Right cardiac atrium (tissue), 5 donors: ENCODE results near the gene SLC9B1. TPM values are rescaled to one million over a fixed set of nuclear protein-coding genes. Genes with fewer than 3 reads are reported as not detected.
A peak's percentile ranks its signal among the peaks of the same experiment; 100 is the strongest.

ENCODE experiments used
- ATAC-seq, 2 donors: fragments of 200-7000 bp; cut with Tn5 transposase; one replicate each; pipeline versions ENCODE4 v1.8.0 to v1.9.1; 2020; ENCODE audit warnings: moderate library complexity in 2 of 2, mild to moderate bottlenecking in 1 of 2
- DNase-seq, 3 donors: peaks; one replicate each; pipeline ENCODE4 v3.0.0-alpha.2; 2020
- H3K27ac ChIP-seq: one replicate; pipeline ENCODE4 v1.5.1; 2013; ENCODE audit warnings: mild to moderate bottlenecking, low read length, control low read depth, moderate library complexity
- H3K27me3 ChIP-seq: one replicate; pipeline ENCODE4 v1.6.1; 2013; ENCODE audit not compliant: control insufficient read depth, insufficient read depth
- H3K4me1 ChIP-seq: one replicate; pipeline ENCODE4 v1.6.1; 2013; ENCODE audit warnings: low read length; ENCODE audit not compliant: control insufficient read depth, insufficient read depth
- H3K4me3 ChIP-seq: one replicate; pipeline ENCODE4 v1.5.1; 2013; ENCODE audit warnings: low read length, control low read depth
- H3K9me3 ChIP-seq: one replicate; pipeline ENCODE4 v1.6.1; 2013; ENCODE audit warnings: low read length; ENCODE audit not compliant: control insufficient read depth
- WGBS: extraction: QIAGEN DNeasy Blood & Tissue Kit; methylation state at CpG from one replicate; pipeline ENCODE4 v1.1.7; 2013; 5-methylcytosine and 5-hydroxymethylcytosine counted together
- intact Hi-C, 4 donors: fragments of 100-400 bp; cut with DNase I; formaldehyde crosslinking; loops; one replicate each; pipeline versions ENCODE4 v1.11.0 to v1.14.0; 2022 to 2023
- polyA plus RNA-seq: library from polyadenylated mRNA; stranded (reverse); fragments of 200-250 nt; gene quantifications from one replicate; pipeline ENCODE4 v1.2.3, GENCODE V29; 2013
- total RNA-seq, 4 donors: library from RNA; stranded (reverse); fragmentation: NEBNext Ultra II Directional; extraction: Animal tissue kit (Norgen Biotek cat#: 25700); gene quantifications; one replicate each; pipeline ENCODE4 v1.2.1, GENCODE V29; 2021
- donor health status: healthy with polysubstance abuse.
- donor health status: DM: no; HTN: yes; CAD: no.
- donor health status: DM: no; HTN: no; CAD: no.
- donor health status: DM: no; HTN: yes; CAD: no; lungs with severe emphysema.
- donor health status: DM: yes; HTN: yes; CAD: no.

SLC9B1 gene
- total and polyA plus RNA-seq, 5 donors, result 0.27 to 1.8 (median 0.94) TPM

- ATAC-seq (peak in 1 of 2 donors; percentile 41), DNase-seq (no peak)
- Histone ChIP-seq H3K9me3 (no peaks in the 10 kb centered on the region), H3K4me3 (no peak overlapping the region), H3K27me3 (no peaks in the 10 kb centered on the region), H3K27ac (no peak overlapping the region), H3K4me1 (no peaks in the 10 kb centered on the region)
- intact Hi-C loops, result no loop called here
- WGBS, result 85% methylated on average over 2 of the region's 2 CpGs
Measured at GRCh38 chr4:102860611-102861324, 158.7 kb downstream of the SLC9B1 start.

GRCh38 chr4:102858828-102859464 lies 160.6 kb downstream of the SLC9B1 start:
- no peak for DNase-seq
- H3K27ac ChIP-seq, result no peak overlapping the region
- no peak for ATAC-seq
- H3K9me3 ChIP-seq, result no peaks in the 10 kb centered on the region
- H3K4me1 ChIP-seq, result no peaks in the 10 kb centered on the region
- no peak overlapping the region for H3K4me3 ChIP-seq
- intact Hi-C loops, result no loop called here
- 95% methylated on average over 2 of the region's 2 CpGs for WGBS
- H3K27me3 ChIP-seq, result no peaks in the 10 kb centered on the region

Other genes starting within 250 kb of the SLC9B1 start
- gene UBE2D3, start 192.2 kb downstream of the SLC9B1 start, total RNA-seq, result 100 to 1,000 TPM; 258 to 278 (median 259) TPM
- gene UBE2D3, start 192.2 kb downstream of the SLC9B1 start, polyA plus RNA-seq, result 157 TPM
- gene CISD2, start 150.7 kb downstream of the SLC9B1 start, total RNA-seq, result 10 to 100 TPM; 18.3 to 22.1 (median 20.5) TPM
- 20.1 TPM for gene CISD2, start 150.7 kb downstream of the SLC9B1 start, polyA plus RNA-seq
- 10 to 100 TPM in 1 of 4 donors, 1 to 10 TPM in 3; 7.5 to 12.7 (median 8.7) TPM for gene SLC9B2, start 57.1 kb upstream of the SLC9B1 start, total RNA-seq
- gene SLC9B2, start 57.1 kb upstream of the SLC9B1 start, polyA plus RNA-seq, result 5.0 TPM
- 10 to 100 TPM; 33.1 to 49.5 (median 43.9) TPM for gene BDH2, start 80.1 kb upstream of the SLC9B1 start, total RNA-seq
- gene BDH2, start 80.1 kb upstream of the SLC9B1 start, polyA plus RNA-seq, result 46.6 TPM
- under 1 TPM; 0.56 to 0.77 (median 0.61) TPM for gene CENPE, start 178.6 kb upstream of the SLC9B1 start, total RNA-seq
- 0.14 TPM for gene CENPE, start 178.6 kb upstream of the SLC9B1 start, polyA plus RNA-seq